K562 (cell line): ENCODE results near the gene UBL5. TPM values are rescaled to one million over a fixed set of nuclear protein-coding genes. Genes with fewer than 3 reads are reported as not detected.
"Not testable (repeated sequence)": the region's sequence is repeated elsewhere in the genome, so short reads cannot be mapped to it uniquely, and the experiment has no call there.

Source experiments
- ATAC-seq: fragments of 200-7000 bp; cut with Tn5 transposase; 3 replicates; pipeline ENCODE4 v1.9.1; 2020; ENCODE audit warnings: moderate library complexity
- BruUV-seq: library from RNA; stranded (reverse); fragments of 400-500 nt; replicated peaks from 2 replicates; lab custom pipeline; 2021; lab: Mats Ljungman, UMichigan
- CTCF ChIA-PET: fragments of 300-600 bp; formaldehyde crosslinking; extraction: SDS; loops from one replicate; lab custom pipeline; 2021; ENCODE audit warnings: low intra/inter-chr PET ratio; lab: Yijun Ruan, JAX
- POLR2A ChIA-PET: fragments of 300-600, 350-650 bp; sonication (Branson Sonifier 250); formaldehyde crosslinking; extraction: SDS; loops from one replicate; lab custom pipeline; 2021; ENCODE audit warnings: antibody characterized with exemption, inconsistent platforms; lab: Yijun Ruan, JAX
- DNase-seq, 4 experiments: peaks; one replicate each; pipeline versions ENCODE4 v3.0.0 to v3.0.0-alpha.2; 2011 to 2018; ENCODE audit warnings: low spot score in 3 of 4, mixed read lengths in 3 of 4; ENCODE audit errors: extremely low read depth in 1 of 4
- FAIRE-seq: peaks from 2 replicates; lab custom pipeline; 2011; peaks lifted over from hg19 to GRCh38; lab: Jason Lieb, UNC
- H2AFZ ChIP-seq: 2 replicates; pipeline ENCODE4 v1.6.0; 2011; ENCODE audit warnings: low read depth, low read length, control low read depth, inconsistent platforms
- H3K27ac ChIP-seq: fragments of 200-600 bp; 3 replicates; pipeline ENCODE4 v1.8.0; 2011; ENCODE audit warnings: low read depth, mild to moderate bottlenecking, control low read depth, inconsistent platforms, low read length, moderate library complexity, mixed read lengths; ENCODE audit errors: extremely low read depth
- H3K27me3 ChIP-seq, 2 experiments: fragments of 300-600 bp in 1 of 2; 2 replicates in 1 of 2; 3 replicates in 1 of 2; pipeline versions ENCODE4 v1.6.0 to v1.8.0; 2011; ENCODE audit warnings: inconsistent platforms in 2 of 2, low read length in 2 of 2, mild to moderate bottlenecking in 1 of 2, mixed read lengths in 1 of 2, moderate library complexity in 1 of 2; ENCODE audit not compliant: control insufficient read depth in 2 of 2, insufficient read depth in 2 of 2
- H3K36me3 ChIP-seq: fragments of 300-600 bp; 3 replicates; pipeline ENCODE4 v1.8.0; 2011; ENCODE audit warnings: mild to moderate bottlenecking, low read length, inconsistent platforms; ENCODE audit not compliant: control insufficient read depth, insufficient read depth
- H3K4me1 ChIP-seq, 2 experiments: fragments of 200-600 bp in 1 of 2; replicated peaks in 1 of 2; 2 replicates in 1 of 2; 3 replicates in 1 of 2; pipeline versions ENCODE4 v1.5.1 to v1.8.0; 2011; ENCODE audit warnings: inconsistent platforms in 2 of 2, low read length in 2 of 2, mild to moderate bottlenecking in 1 of 2, mixed read lengths in 1 of 2, moderate library complexity in 1 of 2; ENCODE audit not compliant: control insufficient read depth in 2 of 2, insufficient read depth in 2 of 2
- H3K4me2 ChIP-seq: 2 replicates; pipeline ENCODE4 v1.6.1; 2011; ENCODE audit warnings: low read length, control low read depth, inconsistent platforms, mixed read lengths; ENCODE audit not compliant: insufficient read depth
- H3K4me3 ChIP-seq: fragments of 200-600 bp; sonication (generic), shearing (Covaris generic); 2 replicates; pipeline ENCODE4 v1.5.1; 2016; ENCODE audit warnings: control low read depth, inconsistent platforms
- H3K79me2 ChIP-seq: fragments of 200-600 bp; 3 replicates; pipeline ENCODE4 v1.8.0; 2011; ENCODE audit warnings: low read length, inconsistent platforms; ENCODE audit not compliant: control insufficient read depth, insufficient read depth
- H3K9ac ChIP-seq, 2 experiments: 2 replicates each; pipeline versions ENCODE4 v1.6.0 to v1.6.1; 2011; ENCODE audit warnings: low read depth in 2 of 2, low read length in 2 of 2, control low read depth in 1 of 2, inconsistent platforms in 1 of 2, mild to moderate bottlenecking in 1 of 2, mixed read lengths in 1 of 2; ENCODE audit not compliant: insufficient read depth in 1 of 2
- H3K9me1 ChIP-seq: one replicate; pipeline ENCODE4 v1.6.0; 2011; ENCODE audit warnings: inconsistent platforms, mild to moderate bottlenecking, low read length, moderate library complexity; ENCODE audit not compliant: control insufficient read depth, insufficient read depth
- H3K9me3 ChIP-seq: replicated peaks from 2 replicates; pipeline ENCODE4 v1.5.1; 2011; ENCODE audit warnings: low read depth, low read length, inconsistent platforms; ENCODE audit not compliant: control insufficient read depth, insufficient read depth
- H4K20me1 ChIP-seq: replicated peaks from 2 replicates; pipeline ENCODE4 v1.6.1; 2011; ENCODE audit warnings: low read length, inconsistent platforms, mixed read lengths; ENCODE audit not compliant: control insufficient read depth, insufficient read depth
- ATF1 ChIP-seq, 2 experiments: fragments of 450-650 bp in 1 of 2; IDR thresholded peaks; 2 replicates each; pipeline ENCODE4 v1.6.1; 2016; ENCODE audit warnings: missing compliant biosample characterization in 1 of 2, missing genetic modification characterization in 1 of 2
- GABPB1 ChIP-seq: sonication (generic); formaldehyde crosslinking; IDR thresholded peaks from 2 replicates; pipeline ENCODE4 v1.8.0; 2022; ENCODE audit warnings: mild to moderate bottlenecking, missing genetic modification reagents
- LARP7 ChIP-seq: fragments of 450-650 bp; IDR thresholded peaks from 2 replicates; pipeline ENCODE4 v1.6.1; 2016
- MIER1 ChIP-seq: fragments of 450-650 bp; IDR thresholded peaks from 2 replicates; pipeline ENCODE4 v1.6.1; 2016; ENCODE audit warnings: antibody characterized with exemption, mild to moderate bottlenecking, low read depth
- NFRKB ChIP-seq: fragments of 450-650 bp; IDR thresholded peaks from 2 replicates; pipeline ENCODE4 v1.6.1; 2016; ENCODE audit warnings: low read depth
- ZNF175 ChIP-seq: fragments of 200-800 bp; sonication (Bioruptor generic); IDR thresholded peaks from 2 replicates; pipeline ENCODE4 v1.6.1; 2016; ENCODE audit warnings: low read depth, mild to moderate bottlenecking, missing genetic modification characterization, missing compliant biosample characterization
- ZNF512 ChIP-seq: IDR thresholded peaks from 2 replicates; pipeline ENCODE4 v1.6.1; 2016; ENCODE audit warnings: missing genetic modification characterization, missing compliant biosample characterization
- WGBS: fragments of 100-300 bp; shearing (Covaris generic); methylation state at CpG from one replicate; pipeline ENCODE4 v1.1.6; 2016; ENCODE audit warnings: low coverage, mixed read lengths; ENCODE audit not compliant: insufficient coverage; ENCODE audit errors: missing lambda C conversion rate; 5-methylcytosine and 5-hydroxymethylcytosine counted together
- in situ Hi-C: fragments of 300-500 bp; cut with MboI; formaldehyde crosslinking; loops from 4 replicates; pipeline ENCODE4 v1.15.0; 2018; ENCODE audit warnings: inconsistent platforms, mixed read lengths
- intact Hi-C: fragments of 100-400 bp; cut with micrococcal nuclease; formaldehyde crosslinking; loops from 2 replicates; pipeline ENCODE4 v1.14.2; 2022
- polyA plus RNA-seq, 8 experiments: library from polyadenylated mRNA; depleted of rRNA in 4 of 8; stranded (reverse) in 5 of 8; unstranded in 3 of 8; fragments of >200 nt; fragmentation: Nextera tagmentation in 2 of 8; fragmentation: Illumina TruSeq in 1 of 8; extraction: Ambion mirVana in 2 of 8; extraction: Trizol in 1 of 8; gene quantifications; 2 replicates each; pipeline versions ENCODE4 v1.2.1 to v1.2.3, GENCODE V29; 2011 to 2014; ENCODE audit warnings: inconsistent platforms in 1 of 8, missing spikeins in 1 of 8
- total RNA-seq, 7 experiments: library from RNA; depleted of rRNA in 6 of 7; stranded (reverse); fragments of >200 nt in 6 of 7; fragmentation: Illumina TruSeq in 2 of 7; extraction: Trizol in 2 of 7; gene quantifications; 2 replicates each; pipeline versions ENCODE4 v1.2.1 to v1.2.3, GENCODE V29; 2011 to 2021; ENCODE audit warnings: low replicate concordance in 1 of 7
- TF ChIP-seq, protein P1 (sequence below), 2 experiments: fragments of 450-650 bp in 1 of 2; sonication (generic) in 1 of 2; formaldehyde crosslinking in 1 of 2; IDR thresholded peaks; 2 replicates each; pipeline versions ENCODE4 v1.7.1 to v1.9.0; 2016 to 2022; ENCODE audit warnings: inconsistent platforms in 1 of 2, mild to moderate bottlenecking in 1 of 2, missing genetic modification reagents in 1 of 2
- TF ChIP-seq, protein P2 (sequence below), 2 experiments: fragments of 450-650 bp; IDR thresholded peaks; 2 replicates each; pipeline ENCODE4 v1.6.1; 2016

The UBL5 gene
- total and polyA plus RNA-seq, 9 of the 15 experiments (the other 6 are each of a cell fraction or from before 2014, with no cell fraction given): 410 to 1,266 (median 613) TPM

GRCh38 chr19:9788604-9789003 lies 39.1 kb upstream of the UBL5 start:
- H3K36me3 ChIP-seq; DNase-seq; H4K20me1 ChIP-seq; H3K9me1 ChIP-seq; H3K4me3 ChIP-seq; FAIRE-seq; ATAC-seq; H3K27me3 ChIP-seq; intact Hi-C loops; BruUV-seq; H3K79me2 ChIP-seq; H3K9me3 ChIP-seq; in situ Hi-C loops; TF ChIP-seq ATF1 (CRISPR knock-in tag; IDR thresholded peaks at IDR 0.05): not testable (repeated sequence)
- Histone ChIP-seq H3K4me2 (peak overlapping the region; percentile 59), H3K4me1 (peaks cover 50 to 52% of the 10 kb centered on the region in 2 experiments), H3K9ac (peak overlapping the region; percentile 46 to 48; a peak in 3 of 4 replicates), H2AFZ (peak overlapping the region; percentile 77), H3K27ac (peak overlapping the region; percentile 96)
- TF ChIP-seq GABPB1: 0 out of 2 replicates have a peak, but pooled peaks have one; percentile 5
- peak; percentile 20; the same call in 1 of the 2 replicates for TF ChIP-seq MIER1
- TF ChIP-seq ZNF512 (tag): 0 out of 2 replicates have a peak, but pooled peaks have one; percentile 16
- TF ChIP-seq LARP7: 0 out of 2 replicates have a peak, but pooled peaks have one; percentile 24
- TF ChIP-seq, protein P1, sequence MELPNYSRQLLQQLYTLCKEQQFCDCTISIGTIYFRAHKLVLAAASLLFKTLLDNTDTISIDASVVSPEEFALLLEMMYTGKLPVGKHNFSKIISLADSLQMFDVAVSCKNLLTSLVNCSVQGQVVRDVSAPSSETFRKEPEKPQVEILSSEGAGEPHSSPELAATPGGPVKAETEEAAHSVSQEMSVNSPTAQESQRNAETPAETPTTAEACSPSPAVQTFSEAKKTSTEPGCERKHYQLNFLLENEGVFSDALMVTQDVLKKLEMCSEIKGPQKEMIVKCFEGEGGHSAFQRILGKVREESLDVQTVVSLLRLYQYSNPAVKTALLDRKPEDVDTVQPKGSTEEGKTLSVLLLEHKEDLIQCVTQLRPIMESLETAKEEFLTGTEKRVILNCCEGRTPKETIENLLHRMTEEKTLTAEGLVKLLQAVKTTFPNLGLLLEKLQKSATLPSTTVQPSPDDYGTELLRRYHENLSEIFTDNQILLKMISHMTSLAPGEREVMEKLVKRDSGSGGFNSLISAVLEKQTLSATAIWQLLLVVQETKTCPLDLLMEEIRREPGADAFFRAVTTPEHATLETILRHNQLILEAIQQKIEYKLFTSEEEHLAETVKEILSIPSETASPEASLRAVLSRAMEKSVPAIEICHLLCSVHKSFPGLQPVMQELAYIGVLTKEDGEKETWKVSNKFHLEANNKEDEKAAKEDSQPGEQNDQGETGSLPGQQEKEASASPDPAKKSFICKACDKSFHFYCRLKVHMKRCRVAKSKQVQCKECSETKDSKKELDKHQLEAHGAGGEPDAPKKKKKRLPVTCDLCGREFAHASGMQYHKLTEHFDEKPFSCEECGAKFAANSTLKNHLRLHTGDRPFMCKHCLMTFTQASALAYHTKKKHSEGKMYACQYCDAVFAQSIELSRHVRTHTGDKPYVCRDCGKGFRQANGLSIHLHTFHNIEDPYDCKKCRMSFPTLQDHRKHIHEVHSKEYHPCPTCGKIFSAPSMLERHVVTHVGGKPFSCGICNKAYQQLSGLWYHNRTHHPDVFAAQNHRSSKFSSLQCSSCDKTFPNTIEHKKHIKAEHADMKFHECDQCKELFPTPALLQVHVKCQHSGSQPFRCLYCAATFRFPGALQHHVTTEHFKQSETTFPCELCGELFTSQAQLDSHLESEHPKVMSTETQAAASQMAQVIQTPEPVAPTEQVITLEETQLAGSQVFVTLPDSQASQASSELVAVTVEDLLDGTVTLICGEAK (IDR thresholded peaks at IDR 0.05): peak; percentile 43
- TF ChIP-seq, protein P1 (CRISPR knock-in tag; IDR thresholded peaks at IDR 0.05): not testable (repeated sequence)
- TF ChIP-seq, protein P2, sequence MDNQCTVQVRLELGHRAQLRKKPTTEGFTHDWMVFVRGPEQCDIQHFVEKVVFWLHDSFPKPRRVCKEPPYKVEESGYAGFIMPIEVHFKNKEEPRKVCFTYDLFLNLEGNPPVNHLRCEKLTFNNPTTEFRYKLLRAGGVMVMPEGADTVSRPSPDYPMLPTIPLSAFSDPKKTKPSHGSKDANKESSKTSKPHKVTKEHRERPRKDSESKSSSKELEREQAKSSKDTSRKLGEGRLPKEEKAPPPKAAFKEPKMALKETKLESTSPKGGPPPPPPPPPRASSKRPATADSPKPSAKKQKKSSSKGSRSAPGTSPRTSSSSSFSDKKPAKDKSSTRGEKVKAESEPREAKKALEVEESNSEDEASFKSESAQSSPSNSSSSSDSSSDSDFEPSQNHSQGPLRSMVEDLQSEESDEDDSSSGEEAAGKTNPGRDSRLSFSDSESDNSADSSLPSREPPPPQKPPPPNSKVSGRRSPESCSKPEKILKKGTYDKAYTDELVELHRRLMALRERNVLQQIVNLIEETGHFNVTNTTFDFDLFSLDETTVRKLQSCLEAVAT (IDR thresholded peaks at IDR 0.05): peak; percentile 31 to 92; a peak in 2 of 4 replicates
- TF ChIP-seq ATF1 (tag; IDR thresholded peaks at IDR 0.05): peak; percentile 48
- TF ChIP-seq NFRKB: peak; percentile 77
- 0 out of 2 replicates have a peak, but pooled peaks have one; percentile 34 for TF ChIP-seq ZNF175 (CRISPR knock-in tag)
- CTCF ChIA-PET: interaction anchor here (0.6 to 1.1 kb wide), 2 partner anchors 163 to 167 kb away, joined by 3 to 4 read pairs; no protein-coding TSS in a partner anchor
- POLR2A ChIA-PET: interaction anchor here (0.7 to 1.1 kb wide), 3 partner anchors 11 to 194 kb away, joined by 3 to 5 read pairs (median 4); no protein-coding TSS in a partner anchor
- WGBS: 66% methylated on average over 12 of the region's 13 CpGs
